Endothelial cell of umbilical vein (primary cell): ENCODE measurements around the gene SLC46A3. TPM values are rescaled to one million over a fixed set of nuclear protein-coding genes. Genes with fewer than 3 reads are reported as not detected.

ENCODE experiments used
- Bru-seq: library from RNA; stranded (reverse); fragments of 400-500 nt; gene quantifications from one replicate; lab custom pipeline; 2021; lab: Mats Ljungman, UMichigan
- BruChase-seq, 2 experiments: library from RNA; stranded (reverse); fragments of 400-500 nt; gene quantifications; one replicate each; lab custom pipeline; 2021; lab: Mats Ljungman, UMichigan
- BruUV-seq: library from RNA; stranded (reverse); fragments of 400-500 nt; replicated peaks from 2 replicates; lab custom pipeline; 2021; lab: Mats Ljungman, UMichigan
- CTCF ChIA-PET: fragments of 300-600, 350-600 bp; sonication (Branson Sonifier 250); formaldehyde crosslinking; loops from one replicate; lab custom pipeline; 2021; ENCODE audit warnings: antibody characterized with exemption, inconsistent platforms; lab: Charles Lee
- POLR2A ChIA-PET: fragments of 300-600, 350-600 bp; sonication (Branson Sonifier 250); formaldehyde crosslinking; loops from one replicate; lab custom pipeline; 2021; ENCODE audit warnings: antibody characterized with exemption, inconsistent platforms; lab: Charles Lee
- DNase-seq: peaks from one replicate; pipeline ENCODE4 v3.0.0-alpha.2; 2011; ENCODE audit warnings: low read depth, low spot score
- FAIRE-seq: peaks from 2 replicates; lab custom pipeline; 2011; peaks lifted over from hg19 to GRCh38; lab: Jason Lieb, UNC
- H2AFZ ChIP-seq: 2 replicates; pipeline ENCODE4 v1.6.0; 2012; ENCODE audit warnings: low read depth, low read length, control low read depth, inconsistent platforms
- H3K27ac ChIP-seq: 2 replicates; pipeline ENCODE4 v1.5.1; 2011; ENCODE audit warnings: low read depth, mild to moderate bottlenecking, control low read depth, low read length, moderate library complexity; ENCODE audit not compliant: insufficient read depth
- H3K27me3 ChIP-seq, 2 experiments: 2 replicates each; pipeline versions ENCODE4 v1.6.0 to v1.6.1; 2011; ENCODE audit warnings: low read length in 2 of 2, mixed read lengths in 1 of 2; ENCODE audit not compliant: control insufficient read depth in 2 of 2, insufficient read depth in 2 of 2
- H3K36me3 ChIP-seq, 2 experiments: 2 replicates in 1 of 2; 3 replicates in 1 of 2; pipeline ENCODE4 v1.5.1; 2011; ENCODE audit warnings: low read length in 2 of 2, mild to moderate bottlenecking in 1 of 2, moderate library complexity in 1 of 2; ENCODE audit not compliant: control insufficient read depth in 2 of 2, insufficient read depth in 2 of 2; ENCODE audit errors: extremely low read depth in 1 of 2
- H3K4me1 ChIP-seq: 3 replicates; pipeline ENCODE4 v1.5.1; 2011; ENCODE audit warnings: mild to moderate bottlenecking, low read length; ENCODE audit not compliant: control insufficient read depth, insufficient read depth; ENCODE audit errors: extremely low read depth
- H3K4me2 ChIP-seq: 2 replicates; pipeline ENCODE4 v1.6.1; 2011; ENCODE audit warnings: low read length, control low read depth, mixed read lengths; ENCODE audit not compliant: insufficient read depth
- H3K4me3 ChIP-seq, 3 experiments: fragments of 200-600 bp in 1 of 3; sonication (generic), shearing (Covaris generic) in 1 of 3; replicated peaks in 1 of 3; 2 replicates each; pipeline ENCODE4 v1.5.1; 2011 to 2016; ENCODE audit warnings: control low read depth in 3 of 3, low read length in 3 of 3, mild to moderate bottlenecking in 2 of 3, inconsistent platforms in 1 of 3, low read depth in 1 of 3, moderate library complexity in 1 of 3; ENCODE audit not compliant: insufficient read depth in 1 of 3
- H3K79me2 ChIP-seq: 2 replicates; pipeline ENCODE4 v1.6.0; 2012; ENCODE audit warnings: low read length, inconsistent platforms; ENCODE audit not compliant: control insufficient read depth, insufficient read depth
- H3K9ac ChIP-seq: replicated peaks from 2 replicates; pipeline ENCODE3; 2011; ENCODE audit warnings: low read length, control low read depth; ENCODE audit not compliant: insufficient read depth; ENCODE audit errors: extremely low read depth
- H3K9me1 ChIP-seq: replicated peaks from 3 replicates; pipeline ENCODE4 v1.6.0; 2011; ENCODE audit warnings: mild to moderate bottlenecking, low read length; ENCODE audit not compliant: control insufficient read depth, insufficient read depth; ENCODE audit errors: extremely low read depth
- H3K9me3 ChIP-seq: replicated peaks from 2 replicates; pipeline ENCODE4 v1.5.1; 2012; ENCODE audit warnings: low read length, inconsistent platforms; ENCODE audit not compliant: control insufficient read depth, insufficient read depth
- H4K20me1 ChIP-seq: replicated peaks from 2 replicates; pipeline ENCODE3; 2011; ENCODE audit warnings: mild to moderate bottlenecking, low read length; ENCODE audit not compliant: control insufficient read depth, insufficient read depth; ENCODE audit errors: extremely low read depth
- CTCF ChIP-seq, 2 donors: IDR thresholded peaks; 1 replicate in 1 of 2; 2 replicates in 1 of 2; pipeline ENCODE4 v1.5.1; 2011; ENCODE audit warnings: low read length in 2 of 2, mild to moderate bottlenecking in 2 of 2, moderate library complexity in 2 of 2, control low read depth in 1 of 2, inconsistent platforms in 1 of 2, low read depth in 1 of 2; ENCODE audit not compliant: insufficient read depth in 1 of 2; ENCODE audit errors: extremely low read depth in 1 of 2
- FOS ChIP-seq: IDR thresholded peaks from 2 replicates; pipeline ENCODE4 v1.6.1; 2011; ENCODE audit warnings: mild to moderate bottlenecking, low read length, moderate library complexity, borderline replicate concordance; ENCODE audit not compliant: insufficient read depth
- JUN ChIP-seq: IDR thresholded peaks from 2 replicates; pipeline ENCODE4 v1.6.1; 2011; ENCODE audit warnings: borderline replicate concordance, low read depth; ENCODE audit not compliant: insufficient read length, insufficient read depth
- POLR2AphosphoS5 ChIP-seq: IDR thresholded peaks from 2 replicates; pipeline ENCODE4 v1.6.1; 2012; ENCODE audit warnings: low read depth, mild to moderate bottlenecking, control low read depth, low read length, moderate library complexity; ENCODE audit not compliant: insufficient read depth
- dilution Hi-C: fragments of 300-500 bp; cut with MboI; formaldehyde crosslinking; loops from one replicate; pipeline ENCODE4 v1.15.0; 2019; ENCODE audit warnings: low sequenced_read_pairs; ENCODE audit not compliant: extremely low pct_ligation_motif_present
- intact Hi-C: fragments of 100-400 bp; cut with micrococcal nuclease; formaldehyde crosslinking; loops from one replicate; pipeline ENCODE4 v1.10.0; 2022
- long read RNA-seq: library from polyadenylated mRNA; stranded (forward); transcript quantifications from one replicate; pipeline ENCODE4 v2.0.0, GENCODE V29; 2021
- polyA minus RNA-seq, 3 experiments: library from RNA; depleted of rRNA, polyadenylated mRNA; stranded (reverse); fragments of >200 nt; gene quantifications; 1 replicate in 1 of 3; 2 replicates in 2 of 3; pipeline ENCODE4 v1.2.3, GENCODE V29; 2011
- polyA plus RNA-seq, 4 experiments: library from polyadenylated mRNA; depleted of rRNA in 3 of 4; stranded (reverse) in 3 of 4; unstranded in 1 of 4; fragments of >200 nt; gene quantifications; 2 replicates each; pipeline versions ENCODE4 v1.2.1 to v1.2.3, GENCODE V29; 2011 to 2012; ENCODE audit warnings: missing spikeins in 1 of 4
- total RNA-seq: library from RNA; stranded (reverse); gene quantifications from 2 replicates; pipeline ENCODE4 v1.2.3, GENCODE V29; 2021

The SLC46A3 gene
- total RNA-seq (2.1 and 3.9 TPM in 2 replicates), polyA plus RNA-seq (1.2 and 2.0 TPM in 2 replicates), polyA minus RNA-seq (1.1 and 5.6 TPM in 2 replicates), Bru-seq, nascent RNA (percentile 45 among the genes with signal in this experiment), BruChase-seq, experiment 1, labeled RNA remaining after a 6-hour chase (percentile 54 among the genes with signal in this experiment), BruChase-seq, experiment 2, labeled RNA remaining after a 2-hour chase (percentile 60 among the genes with signal in this experiment)
- polyA plus RNA-seq (2011; cell fraction: cytosol; rRNA removed), result 0.72 and 0.85 TPM in 2 replicates
- polyA plus RNA-seq (2011; cell fraction: nucleus; rRNA removed), result 4.2 and 9.2 TPM in 2 replicates
- polyA plus RNA-seq (2012), result 1.4 and 1.5 TPM in 2 replicates
- polyA minus RNA-seq (2011; cell fraction: cytosol; rRNA and poly(A)+ RNA removed), result not detected
- 11.0 and 15.7 TPM in 2 replicates for polyA minus RNA-seq (2011; cell fraction: nucleus; rRNA and poly(A)+ RNA removed)
- long read RNA-seq, transcript SLC46A3-201 (6 exons, 3,173 nt), result major isoform, 8 of 16 reads
- long read RNA-seq, partial matches to known transcripts, result 2 of 16 reads
- long read RNA-seq, other reads (novel, unspliced or antisense), result 3 of 16 reads

- no peaks in the 10 kb centered on the region for H3K27me3 ChIP-seq
These were observed at the start of gene SLC46A3 for GRCh38 chr13:28718543-28719226. TSS of gene SLC46A3 (minus strand) at chr13:28718970. CDS start at chr13:28717998, 972 bp downstream.

More at GRCh38 chr13:28718543-28719226, at the start of gene SLC46A3:
- Histone ChIP-seq H3K4me3 (peak within 1 kb of the TSS; percentile 43 to 61 (median 48)), H3K4me2 (peak within 1 kb of the TSS; percentile 80), H3K36me3 (no peaks in the 10 kb centered on the region), H3K9me3 (no peaks in the 10 kb centered on the region), H3K79me2 (no peaks in the 10 kb centered on the region), H3K9ac (peak within 1 kb of the TSS; percentile 47), H3K4me1 (peaks cover 30% of the 10 kb centered on the region), H4K20me1 (no peaks in the 10 kb centered on the region), H2AFZ (peak within 1 kb of the TSS; percentile 90), H3K9me1 (no peaks in the 10 kb centered on the region), H3K27ac (peak within 1 kb of the TSS; percentile 6)
- intact Hi-C loops (loop anchor here (1.0 to 5.0 kb wide), 4 partner anchors 26 to 361 kb away; no protein-coding TSS in a partner anchor), dilution Hi-C loops (no loop called here)
- ChIA-PET CTCF (interaction anchor here (0.8 to 3.9 kb wide), 10 partner anchors 13 to 101 kb away, joined by 3 to 28 read pairs (median 4); partner anchors contain the start of gene MTUS2), POLR2A (no interaction called here)
- TSS peak; percentile 44 for BruUV-seq
- TF ChIP-seq FOS (peak; percentile 32), CTCF (IDR thresholded peaks at IDR 0.05; ENCODE audit: extremely low read depth in 1 of 2, insufficient read depth in 1 of 2, low read depth in 1 of 2, low read length in 2 of 2) (peak in 1 of 2 donors; percentile 15), POLR2AphosphoS5 (peak; percentile 32), JUN (no peak)
- DNase-seq (peak; percentile 99), FAIRE-seq (peak; percentile 88)
